ENCODE measurements around the gene CPLANE1.

CPLANE1 gene

GRCh38 chr5:37133939-37134338 lies 115.2 kb downstream of the CPLANE1 start:
- DNase-seq (ENCODE audit: extremely low spot score), result no peak
- TF ChIP-seq ELF4 (IDR thresholded peaks at IDR 0.05) (no peak), SUZ12 (IDR thresholded peaks at IDR 0.05) (no peak), HDGF (IDR thresholded peaks at IDR 0.05; ENCODE audit: borderline replicate concordance) (no peak), L3MBTL2 (conservative IDR thresholded peaks at IDR 0.05) (no peak), NFRKB (IDR thresholded peaks at IDR 0.05) (no peak)
- ChIA-PET POLR2A (no interaction called here), CTCF (no interaction called here)

DNA sequence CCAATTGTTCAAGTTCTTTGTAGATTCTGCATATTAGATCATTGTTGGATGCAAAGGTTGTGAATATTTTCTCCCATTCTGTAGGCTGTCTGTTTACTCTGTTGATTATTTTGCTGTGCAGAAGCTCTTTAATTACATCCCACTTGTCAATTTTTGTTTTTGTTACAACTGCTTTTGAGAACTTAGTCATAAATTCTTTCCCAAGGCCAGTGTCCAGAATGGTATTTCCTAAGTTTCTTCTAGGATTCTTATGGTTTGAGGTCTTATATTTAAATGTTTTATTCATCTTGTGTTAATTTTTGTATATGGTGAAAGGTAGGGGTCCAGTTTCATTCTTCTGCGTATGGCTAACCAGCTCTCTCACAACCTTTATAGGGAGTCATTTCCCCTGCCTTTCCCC lies 116.5 kb downstream of the CPLANE1 start:
- POLR2A ChIA-PET, result no interaction called here
- no peak for TF ChIP-seq PKNOX1 (IDR thresholded peaks at IDR 0.05)
- no peak for TF ChIP-seq BHLHE40 (IDR thresholded peaks at IDR 0.05; ENCODE audit: borderline replicate concordance)
- TF ChIP-seq LEF1 (IDR thresholded peaks at IDR 0.05; ENCODE audit: borderline replicate concordance), result no peak
- no peak for TF ChIP-seq FOXM1 (IDR thresholded peaks at IDR 0.05; ENCODE audit: borderline replicate concordance)
- TF ChIP-seq ZNF384 (IDR thresholded peaks at IDR 0.05), result no peak
- TF ChIP-seq CTBP1 (IDR thresholded peaks at IDR 0.05; ENCODE audit: borderline replicate concordance), result no peak
- no peak for TF ChIP-seq SP1 (IDR thresholded peaks at IDR 0.05)
- TF ChIP-seq L3MBTL2 (conservative IDR thresholded peaks at IDR 0.05), result no peak
- no peak for TF ChIP-seq ARNT (IDR thresholded peaks at IDR 0.05)
- no peak for TF ChIP-seq TARDBP (IDR thresholded peaks at IDR 0.05)
- no peak for TF ChIP-seq NFRKB (IDR thresholded peaks at IDR 0.05)
- TF ChIP-seq FOXA1 (IDR thresholded peaks at IDR 0.05), result no peak
- DNase-seq (ENCODE audit: extremely low spot score), result no peak
- CTCF ChIA-PET, result no interaction called here

- TF ChIP-seq LEF1 (IDR thresholded peaks at IDR 0.05; ENCODE audit: borderline replicate concordance) (no peak), L3MBTL2 (conservative IDR thresholded peaks at IDR 0.05) (no peak), CTBP1 (IDR thresholded peaks at IDR 0.05; ENCODE audit: borderline replicate concordance) (no peak), TARDBP (IDR thresholded peaks at IDR 0.05) (no peak), SP1 (IDR thresholded peaks at IDR 0.05) (no peak), BHLHE40 (IDR thresholded peaks at IDR 0.05; ENCODE audit: borderline replicate concordance) (no peak), ARNT (IDR thresholded peaks at IDR 0.05) (no peak), PKNOX1 (IDR thresholded peaks at IDR 0.05) (no peak), FOXM1 (IDR thresholded peaks at IDR 0.05; ENCODE audit: borderline replicate concordance) (no peak), ZNF384 (IDR thresholded peaks at IDR 0.05) (no peak), FOXK2 (IDR thresholded peaks at IDR 0.05) (no peak)
- ChIA-PET POLR2A (no interaction called here), CTCF (no interaction called here)
- no peak for DNase-seq (ENCODE audit: extremely low spot score)
These were observed 127.7 kb downstream of the CPLANE1 start for GRCh38 chr5:37121465-37121864.

- CTCF ChIA-PET, result no interaction called here
- POLR2A ChIA-PET, result no interaction called here
- TF ChIP-seq NFRKB (IDR thresholded peaks at IDR 0.05) (no peak), CTBP1 (IDR thresholded peaks at IDR 0.05; ENCODE audit: borderline replicate concordance) (no peak), ELF4 (IDR thresholded peaks at IDR 0.05) (no peak), SP1 (IDR thresholded peaks at IDR 0.05) (no peak), FOXA1 (IDR thresholded peaks at IDR 0.05) (no peak), FOXK2 (IDR thresholded peaks at IDR 0.05) (no peak), LEF1 (IDR thresholded peaks at IDR 0.05; ENCODE audit: borderline replicate concordance) (no peak), ARNT (IDR thresholded peaks at IDR 0.05) (no peak), PKNOX1 (IDR thresholded peaks at IDR 0.05) (no peak), HDGF (IDR thresholded peaks at IDR 0.05; ENCODE audit: borderline replicate concordance) (no peak), TARDBP (IDR thresholded peaks at IDR 0.05) (no peak), BHLHE40 (IDR thresholded peaks at IDR 0.05; ENCODE audit: borderline replicate concordance) (no peak), ZNF384 (IDR thresholded peaks at IDR 0.05) (no peak), FOXM1 (IDR thresholded peaks at IDR 0.05; ENCODE audit: borderline replicate concordance) (no peak), L3MBTL2 (conservative IDR thresholded peaks at IDR 0.05) (no peak), SUZ12 (IDR thresholded peaks at IDR 0.05) (no peak)
- DNase-seq (ENCODE audit: extremely low spot score), result no peak
These were observed 128.1 kb downstream of the CPLANE1 start for GRCh38 chr5:37121027-37121426.

DNA sequence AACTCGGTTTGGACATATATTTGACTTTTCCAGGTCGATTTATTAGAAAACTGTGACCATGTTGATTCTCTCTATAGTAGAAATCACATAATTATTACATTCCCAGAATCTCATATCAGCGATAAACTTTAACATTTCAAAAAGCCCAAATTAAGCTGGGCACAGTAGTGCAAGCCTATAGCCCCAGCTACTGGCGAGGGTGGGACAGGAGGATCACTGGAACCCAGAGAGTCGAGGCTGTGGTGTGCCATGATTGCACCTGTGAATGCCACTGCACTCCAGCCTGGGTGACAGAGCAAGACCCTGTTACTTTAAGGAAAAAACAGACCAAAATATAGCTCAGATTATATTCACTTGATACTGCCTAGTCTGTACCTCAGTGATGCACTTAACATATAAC lies 128.9 kb downstream of the CPLANE1 start:
- POLR2A ChIA-PET, result no interaction called here
- TF ChIP-seq FOXA1 (IDR thresholded peaks at IDR 0.05) (no peak), FOXK2 (IDR thresholded peaks at IDR 0.05) (no peak), ARNT (IDR thresholded peaks at IDR 0.05) (no peak), BHLHE40 (IDR thresholded peaks at IDR 0.05; ENCODE audit: borderline replicate concordance) (no peak), NFRKB (IDR thresholded peaks at IDR 0.05) (no peak), TARDBP (IDR thresholded peaks at IDR 0.05) (no peak), SP1 (IDR thresholded peaks at IDR 0.05) (no peak), HDGF (IDR thresholded peaks at IDR 0.05; ENCODE audit: borderline replicate concordance) (no peak), PKNOX1 (IDR thresholded peaks at IDR 0.05) (no peak), CTBP1 (IDR thresholded peaks at IDR 0.05; ENCODE audit: borderline replicate concordance) (no peak), ELF4 (IDR thresholded peaks at IDR 0.05) (no peak), LEF1 (IDR thresholded peaks at IDR 0.05; ENCODE audit: borderline replicate concordance) (no peak), ZNF384 (IDR thresholded peaks at IDR 0.05) (no peak), FOXM1 (IDR thresholded peaks at IDR 0.05; ENCODE audit: borderline replicate concordance) (no peak)
- CTCF ChIA-PET, result no interaction called here
- no peak for DNase-seq (ENCODE audit: extremely low spot score)

DNA sequence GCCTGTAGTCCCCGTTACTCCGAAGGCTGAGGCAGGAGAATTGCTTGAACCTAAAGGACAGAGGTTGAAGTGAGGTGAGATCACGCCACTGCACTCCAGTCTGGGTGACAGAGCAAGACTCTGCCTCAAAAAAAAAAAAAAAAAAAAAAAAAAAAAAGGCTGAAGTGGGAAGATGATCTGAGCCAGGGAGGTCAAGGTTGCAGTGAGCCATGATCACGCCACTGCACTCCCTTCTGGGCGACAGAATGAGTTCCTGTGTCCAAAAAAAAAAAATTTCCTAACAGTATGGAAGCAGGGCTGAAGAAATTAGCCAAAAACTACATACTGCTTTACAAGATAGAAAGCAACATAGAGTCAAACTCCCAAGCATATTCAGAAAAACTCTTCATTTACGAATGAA lies 132.8 kb downstream of the CPLANE1 start:
- ChIA-PET POLR2A (no interaction called here), CTCF (no interaction called here)
- TF ChIP-seq HDGF (IDR thresholded peaks at IDR 0.05; ENCODE audit: borderline replicate concordance), result no peak
- no peak for TF ChIP-seq ZNF384 (IDR thresholded peaks at IDR 0.05)
- no peak for TF ChIP-seq PKNOX1 (IDR thresholded peaks at IDR 0.05)
- DNase-seq (ENCODE audit: extremely low spot score), result no peak
